Occipital lobe (tissue), 2 donors: ENCODE results near the gene MOCOS. TPM values are rescaled to one million over a fixed set of nuclear protein-coding genes. Genes with fewer than 3 reads are reported as not detected.

ENCODE experiments used
- DNase-seq: peaks from one replicate; lab custom pipeline; 2025; lab: John Stamatoyannopoulos, UW
- total RNA-seq: library from RNA; depleted of rRNA; stranded (reverse); fragments of >200 nt; gene quantifications from one replicate; pipeline ENCODE4 v1.2.3, GENCODE V29; 2014

Gene MOCOS
- total RNA-seq, 1 donor from 2014 or later = 0.16 TPM

DNA sequence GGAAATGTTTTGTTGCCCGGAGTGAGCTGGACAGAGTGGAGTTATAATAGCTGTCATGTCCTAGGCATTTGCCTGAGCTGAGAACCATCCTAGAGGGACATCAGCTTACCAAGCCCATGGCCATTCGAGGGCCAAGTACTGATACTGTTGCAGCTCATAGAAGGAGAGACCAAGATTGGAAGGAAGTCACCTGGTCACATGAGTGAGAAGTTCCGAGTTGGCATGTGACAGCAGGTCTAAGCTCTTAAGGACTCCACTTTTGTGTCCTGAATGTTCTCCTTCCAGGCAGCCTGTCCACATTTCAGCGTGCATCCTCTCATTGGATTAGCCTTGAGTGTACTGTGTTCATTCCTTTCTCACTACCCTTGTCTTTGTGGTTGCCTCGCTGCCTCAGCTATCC lies 114.6 kb downstream of the MOCOS start:
- DNase-seq = no peak

DNA sequence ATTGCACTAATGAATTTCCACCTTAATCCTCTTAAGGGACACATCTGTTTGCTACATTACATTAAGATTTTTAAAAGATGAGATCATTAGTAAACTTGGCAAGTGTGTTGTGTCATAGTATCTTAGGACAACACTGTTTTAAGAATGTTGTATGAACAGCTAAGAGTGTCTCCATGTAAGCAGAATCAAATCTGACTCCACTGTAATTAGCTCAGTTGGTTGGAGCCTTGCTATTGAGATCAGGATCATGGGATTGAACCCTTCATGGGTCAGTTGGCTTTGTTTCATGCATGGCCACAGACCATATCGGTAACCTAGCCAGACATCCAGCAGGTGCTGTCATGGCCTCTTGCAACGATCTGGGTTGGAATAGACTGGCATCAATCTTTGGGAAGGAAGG lies 115.4 kb downstream of the MOCOS start:
- DNase-seq = no peak

DNA sequence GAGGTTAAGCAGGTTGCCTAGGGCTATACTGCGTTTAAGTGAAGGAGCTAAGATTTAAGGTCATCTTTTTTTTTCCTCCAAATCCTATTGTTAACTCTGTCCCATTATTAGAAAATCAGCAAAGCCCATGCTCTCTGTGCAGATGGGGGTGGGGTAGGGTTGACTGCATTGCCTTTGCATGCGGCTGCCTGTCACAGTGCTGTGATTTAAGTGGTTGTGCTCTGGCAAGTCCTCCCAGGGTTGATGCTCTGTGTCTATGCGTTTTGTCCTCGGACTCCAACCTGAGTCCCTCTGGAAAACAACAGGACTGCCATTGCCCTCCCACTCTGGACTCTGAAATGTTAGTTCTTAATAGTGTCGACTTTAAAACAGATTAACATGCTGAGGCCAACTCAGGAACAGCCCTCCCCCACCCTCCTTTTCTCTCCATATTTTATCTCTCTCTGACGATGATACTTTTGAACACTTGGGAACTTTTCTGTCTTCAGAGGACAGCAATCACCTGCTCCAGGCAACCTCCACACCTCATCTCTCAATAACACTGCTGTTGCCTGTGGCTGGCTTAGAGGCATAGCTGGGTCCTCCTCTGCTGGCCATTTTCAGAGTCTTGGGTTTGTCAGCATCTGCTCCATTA lies 116.0 kb downstream of the MOCOS start:
- DNase-seq = no peak

DNA sequence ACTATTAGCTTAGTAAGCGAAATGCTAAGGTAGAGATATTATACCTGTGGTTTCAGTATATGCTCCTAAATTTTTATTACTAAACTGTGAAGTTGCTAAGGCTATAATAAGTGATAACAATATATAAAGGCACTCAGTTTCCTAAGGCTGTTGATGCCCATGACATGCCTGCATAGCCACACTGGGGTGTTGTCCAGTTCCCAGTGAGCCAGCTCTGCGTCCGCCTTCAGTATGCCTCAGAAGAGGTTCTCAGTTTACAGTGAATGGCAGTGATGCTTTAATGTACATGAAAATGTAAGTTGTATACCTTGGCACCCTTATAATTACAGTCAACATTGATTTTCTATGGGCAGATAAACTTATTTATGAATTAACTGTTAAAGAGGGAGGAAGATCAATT lies 117.4 kb downstream of the MOCOS start:
- DNase-seq = no peak

DNA sequence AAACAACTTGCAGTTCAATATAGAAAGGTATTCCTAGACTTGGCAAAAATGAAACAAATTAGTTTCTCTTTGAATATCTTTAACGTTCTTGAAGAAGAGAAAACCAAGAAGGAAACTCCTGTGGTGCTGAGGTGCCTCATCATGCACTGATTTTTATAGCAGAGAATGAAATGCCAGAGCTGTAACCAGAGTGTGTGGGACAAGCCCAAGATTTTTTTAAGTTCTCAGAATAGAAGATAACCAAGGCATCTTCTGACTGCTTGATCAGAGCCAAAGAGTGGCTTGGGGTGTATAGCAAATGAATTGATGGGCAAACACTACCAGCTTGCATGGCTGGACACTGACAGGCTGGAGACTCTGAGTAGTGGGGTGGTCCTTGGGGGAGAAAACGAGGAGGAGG lies 118.1 kb downstream of the MOCOS start:
- DNase-seq = no peak

DNA sequence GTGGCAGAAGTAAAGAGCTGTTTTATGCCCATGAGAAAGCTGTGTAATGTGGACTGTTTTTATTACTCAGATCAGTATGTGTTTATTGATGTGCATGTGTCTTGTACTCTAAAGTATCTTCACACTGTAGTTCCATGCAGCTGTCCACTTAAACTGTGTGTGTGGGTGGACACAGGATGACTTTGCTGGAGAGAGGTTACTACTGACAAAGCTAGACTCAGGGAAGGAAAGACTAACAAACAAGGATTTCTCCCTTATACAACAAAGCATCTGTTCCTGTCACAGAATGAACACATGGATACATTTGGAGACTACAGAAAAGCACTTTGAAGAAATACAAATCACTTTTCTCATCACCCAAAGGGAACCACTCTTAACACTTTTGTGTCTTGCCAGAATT lies 120.2 kb downstream of the MOCOS start:
- no peak for DNase-seq

DNA sequence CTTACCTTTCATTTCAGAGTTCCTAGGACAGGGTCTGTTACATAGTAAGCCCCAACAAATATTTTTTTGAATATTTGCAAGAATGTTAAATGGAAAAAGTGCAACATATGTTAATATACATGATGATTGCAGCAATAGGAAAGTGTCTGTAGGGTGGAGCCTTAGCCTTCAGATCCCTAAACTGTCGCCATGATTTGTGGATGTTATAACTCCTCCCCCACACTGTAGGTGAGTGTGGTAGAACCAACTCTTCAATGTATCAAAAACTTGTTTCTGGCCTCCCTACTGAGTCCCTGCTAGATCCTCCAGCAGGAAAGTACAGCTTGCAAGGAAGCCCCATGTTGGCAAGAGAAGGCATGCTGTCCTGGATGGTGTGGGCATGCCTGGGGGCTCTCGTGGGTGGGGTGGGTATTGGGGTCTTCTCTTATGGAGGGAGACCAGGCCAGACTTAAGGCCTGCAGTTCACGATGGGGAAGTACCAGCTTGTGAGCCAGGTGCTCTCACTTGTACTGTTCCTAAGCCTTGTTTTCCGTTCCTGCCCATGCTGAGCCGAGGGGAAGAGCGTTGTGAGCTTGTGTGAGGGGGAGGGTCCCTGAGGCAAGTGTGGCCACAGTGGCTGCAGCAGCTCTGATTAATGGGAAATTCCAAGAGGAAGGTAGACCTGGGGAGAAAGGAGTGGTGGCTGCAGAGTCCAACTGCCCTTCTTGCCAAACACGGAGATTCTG lies 121.6 kb downstream of the MOCOS start:
- DNase-seq = no peak

DNA sequence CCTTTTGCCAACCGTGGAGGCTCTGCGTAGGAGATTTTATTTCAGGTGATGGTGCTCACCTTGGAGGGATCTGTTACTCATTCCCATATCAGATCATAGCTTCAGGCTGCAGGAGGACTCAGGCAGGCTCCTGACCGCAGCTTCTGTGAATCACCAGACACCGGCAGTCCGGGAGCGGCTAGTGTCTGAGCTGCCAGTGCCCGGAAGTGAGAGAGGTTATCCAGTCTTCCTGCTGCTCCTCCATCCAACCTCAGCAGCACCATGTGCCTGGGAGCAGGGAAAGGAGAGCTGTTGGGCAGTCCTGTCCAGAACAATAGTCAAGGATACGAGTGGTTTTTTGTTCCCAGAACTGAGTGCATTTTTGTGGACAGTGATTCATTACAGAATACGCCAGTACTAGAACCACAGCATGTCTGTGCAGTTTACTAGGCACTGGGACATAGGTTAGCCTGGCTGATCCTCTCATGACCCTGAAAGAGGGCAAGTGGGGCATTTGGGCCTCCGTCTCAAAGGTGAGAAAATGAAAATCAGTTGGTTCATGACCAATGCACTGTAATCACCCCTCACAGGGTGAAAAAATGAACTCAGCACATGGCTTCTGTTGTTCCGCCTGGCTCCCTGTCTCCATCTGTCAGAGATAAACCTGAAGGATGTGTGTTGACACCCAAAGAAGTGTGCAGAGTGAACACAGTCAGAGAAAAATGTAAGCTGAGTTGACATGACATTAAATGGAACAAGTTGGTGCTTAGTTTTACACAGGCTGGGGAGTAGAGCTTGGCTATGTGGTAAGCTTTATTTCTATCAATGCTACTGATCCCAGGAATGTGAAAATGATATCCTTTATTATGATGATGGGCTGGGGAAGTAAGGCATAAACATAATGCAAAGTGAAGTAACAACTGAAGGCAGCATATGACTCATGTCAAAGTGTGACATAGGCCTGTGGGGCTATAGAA lies 122.4 kb downstream of the MOCOS start:
- DNase-seq = no peak

DNA sequence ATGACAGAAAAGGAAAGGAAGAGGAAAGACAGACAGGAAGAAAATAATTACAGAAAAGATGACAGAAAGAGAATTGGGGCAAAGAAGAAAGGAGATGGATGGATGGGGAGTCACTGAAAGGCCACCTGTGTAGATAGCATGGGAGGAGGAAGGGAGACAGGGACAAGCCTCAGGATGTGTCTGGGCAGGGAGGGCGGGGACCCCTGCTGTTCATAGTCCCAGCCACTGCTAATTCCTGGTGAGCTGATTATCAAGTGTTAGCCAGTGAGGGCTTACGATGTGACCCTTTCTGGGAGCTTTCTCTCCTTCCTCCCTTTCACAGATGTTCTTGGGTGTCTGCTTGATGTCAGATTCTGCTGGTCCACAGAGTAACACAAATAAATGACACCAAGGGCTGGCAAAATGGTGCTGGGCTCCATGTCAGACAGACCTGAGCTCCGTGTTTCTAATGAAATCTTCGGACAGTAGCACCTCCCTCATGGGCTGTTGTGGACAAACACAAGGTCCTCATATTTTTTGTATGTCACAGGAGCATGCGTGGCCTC lies 123.8 kb downstream of the MOCOS start:
- DNase-seq = no peak

DNA sequence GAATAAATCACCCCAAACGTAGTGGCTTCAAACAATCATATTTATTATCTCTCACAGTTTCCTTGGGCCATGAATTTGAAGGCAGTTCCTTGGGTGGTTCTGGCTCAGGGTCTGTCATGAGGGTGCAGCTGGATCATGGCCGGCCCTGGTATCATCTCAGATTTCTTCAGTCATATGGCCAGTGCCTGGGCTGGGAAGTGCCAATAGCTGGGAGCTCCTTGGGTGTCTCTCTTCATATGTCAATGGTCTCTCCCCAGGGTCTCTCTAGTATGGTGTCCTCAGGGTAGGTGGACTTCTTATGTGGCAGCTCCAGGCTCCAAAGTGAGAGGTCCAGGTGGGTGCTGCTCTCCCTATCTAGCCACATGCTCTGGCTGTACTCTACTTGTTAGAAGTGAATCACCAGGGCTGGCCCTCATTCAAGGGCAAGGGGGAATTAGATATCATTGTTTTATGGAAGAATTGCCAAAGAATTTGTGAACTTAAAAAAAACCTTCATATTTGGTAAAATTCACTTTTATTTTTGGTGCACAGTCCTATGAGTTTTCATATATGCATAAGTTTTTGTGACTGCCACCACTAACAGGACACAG lies 125.6 kb downstream of the MOCOS start:
- DNase-seq = no peak

DNA sequence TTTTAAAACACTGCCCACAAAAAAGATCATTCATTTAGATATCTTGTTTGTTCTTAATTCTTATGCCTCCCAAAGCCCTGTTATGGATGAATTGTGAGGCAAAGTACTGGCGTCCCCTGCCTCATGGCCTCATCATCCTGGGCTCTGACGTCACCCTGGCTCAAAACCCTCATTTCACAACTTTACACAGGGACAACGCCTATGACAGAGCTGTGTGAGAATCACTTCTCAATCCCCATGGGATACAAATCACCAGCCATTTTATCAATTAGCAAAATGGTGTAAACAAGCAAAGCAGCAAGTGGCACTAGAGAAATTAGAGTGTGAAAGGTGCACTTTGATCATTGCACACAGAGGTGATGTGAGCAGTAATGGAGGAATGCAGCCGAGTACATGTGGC lies 126.8 kb downstream of the MOCOS start:
- DNase-seq = no peak

DNA sequence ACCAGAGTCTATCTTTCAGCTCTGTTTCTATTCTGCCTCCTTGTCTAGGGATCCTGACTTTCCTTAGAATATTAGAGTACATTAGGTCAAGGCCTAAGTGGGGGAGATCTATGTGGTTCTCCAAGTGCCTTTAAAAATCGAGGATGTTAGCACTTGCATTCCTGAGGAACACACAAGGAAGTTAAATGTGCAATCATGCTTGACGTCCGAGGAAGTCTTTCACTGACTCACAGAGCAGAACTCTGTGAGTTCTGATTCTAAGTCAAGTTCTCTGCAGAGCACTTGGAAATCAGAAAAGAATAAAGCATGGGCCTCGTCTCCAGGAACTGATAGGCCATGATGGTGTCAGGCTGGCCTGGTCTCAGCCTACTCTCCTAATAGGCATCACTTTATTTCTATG lies 127.5 kb downstream of the MOCOS start:
- no peak for DNase-seq

DNA sequence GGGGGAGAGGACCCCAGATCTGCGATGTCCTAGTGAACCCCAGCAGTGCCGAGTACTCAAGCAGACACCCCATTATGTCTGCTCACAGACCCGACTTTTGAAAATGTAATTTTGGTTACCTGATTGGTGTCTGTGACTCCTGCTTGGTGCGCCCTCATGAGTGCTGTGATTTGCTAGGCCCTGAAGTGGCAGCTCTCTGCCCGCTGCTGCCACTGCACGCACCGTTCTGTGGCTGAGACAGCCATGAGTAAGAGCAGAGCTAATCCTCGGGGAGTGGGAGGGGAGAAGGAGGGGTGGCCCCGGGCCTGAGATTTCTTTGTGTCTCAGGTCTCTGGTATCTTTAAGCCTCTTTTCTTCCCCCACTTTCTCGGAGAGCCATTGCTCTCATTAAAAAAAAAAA lies 128.4 kb downstream of the MOCOS start:
- DNase-seq = no peak

DNA sequence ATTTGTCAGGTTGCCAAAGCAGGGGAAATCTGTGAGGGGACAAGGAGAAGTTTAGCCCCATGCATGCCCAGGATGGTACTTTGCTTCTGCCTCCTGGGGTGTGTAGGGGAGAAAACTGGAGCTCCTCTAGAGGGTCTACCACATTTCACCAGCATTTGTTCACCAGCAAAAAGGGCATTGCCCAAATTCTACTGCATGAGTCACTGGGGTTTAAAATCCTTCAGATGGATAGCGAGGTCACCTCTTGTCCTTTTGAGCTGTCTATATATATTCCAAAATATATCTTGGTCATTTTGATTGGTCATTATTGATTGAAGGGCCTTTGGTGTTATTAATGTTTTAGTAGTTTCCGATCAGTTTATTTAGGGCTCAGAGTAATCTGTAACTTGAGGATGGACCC lies 128.9 kb downstream of the MOCOS start:
- no peak for DNase-seq

Other genes starting within 250 kb of the MOCOS start
- gene RPRD1A, start 119.9 kb upstream of the MOCOS start, total RNA-seq = 162 TPM
- 185 TPM for gene SLC39A6, start 58.2 kb upstream of the MOCOS start, total RNA-seq
- 217 TPM for gene ELP2, start 57.6 kb upstream of the MOCOS start, total RNA-seq
- gene FHOD3, start 110.2 kb downstream of the MOCOS start, total RNA-seq = 51.2 TPM